Psoas muscle (tissue), 8 donors: Measurements from ENCODE around the gene PLXNB2. TPM values are rescaled to one million over a fixed set of nuclear protein-coding genes. Genes with fewer than 3 reads are reported as not detected.

Source experiments
- ATAC-seq, 4 donors: fragments of 200-7000 bp; cut with Tn5 transposase; one replicate each; pipeline ENCODE4 v1.9.1; 2020; ENCODE audit warnings: moderate library complexity in 3 of 4, mild to moderate bottlenecking in 2 of 4
- DNase-seq, 2 donors: peaks; one replicate each; pipeline ENCODE4 v3.0.0-alpha.2; 2020
- H3K27ac ChIP-seq: fragments of 200-600 bp; one replicate; pipeline ENCODE4 v1.8.0; 2022
- H3K27me3 ChIP-seq, 3 donors: fragments of 200-600 bp in 1 of 3; one replicate each; pipeline versions ENCODE4 v1.6.1 to v1.8.0; 2013 to 2022; ENCODE audit warnings: low read length in 2 of 3, mild to moderate bottlenecking in 2 of 3, moderate library complexity in 1 of 3; ENCODE audit not compliant: insufficient read depth in 3 of 3
- H3K36me3 ChIP-seq, 2 donors: fragments of 200-600 bp in 1 of 2; one replicate each; pipeline versions ENCODE4 v1.6.1 to v1.8.0; 2013 to 2022; ENCODE audit warnings: low read depth in 1 of 2, mild to moderate bottlenecking in 1 of 2, moderate library complexity in 1 of 2; ENCODE audit not compliant: insufficient read depth in 1 of 2
- H3K4me1 ChIP-seq: fragments of 200-600 bp; one replicate; pipeline ENCODE4 v1.8.0; 2022
- H3K4me3 ChIP-seq: fragments of 200-600 bp; one replicate; pipeline ENCODE4 v1.8.0; 2022; ENCODE audit warnings: mild to moderate bottlenecking
- H3K9me3 ChIP-seq: fragments of 200-600 bp; one replicate; pipeline ENCODE4 v1.8.0; 2022
- CTCF ChIP-seq: fragments of 200-600 bp; IDR thresholded peaks from one replicate; pipeline ENCODE4 v1.8.0; 2022; ENCODE audit warnings: antibody characterized with exemption
- WGBS, 3 donors: extraction: QIAGEN DNeasy Blood & Tissue Kit; methylation state at CpG; one replicate each; pipeline versions ENCODE4 v1.1.6 to v1.1.7; 2013; 5-methylcytosine and 5-hydroxymethylcytosine counted together
- intact Hi-C, 2 donors: fragments of 100-400 bp; cut with DNase I; formaldehyde crosslinking; loops; one replicate each; pipeline versions ENCODE4 v1.11.0 to v1.14.2; 2022
- polyA plus RNA-seq, 3 donors: library from polyadenylated mRNA; stranded (reverse); fragments of 200-250 nt; gene quantifications; one replicate each; pipeline ENCODE4 v1.2.3, GENCODE V29; 2013
- total RNA-seq, 4 donors: library from RNA; stranded (reverse); fragmentation: NEBNext Ultra II Directional in 2 of 4; extraction: Animal tissue kit (Norgen Biotek cat#: 25700) in 2 of 4; gene quantifications; one replicate each; pipeline versions ENCODE4 v1.2.1 to v1.2.4, GENCODE V29; 2021 to 2023
- donor health status: healthy with polysubstance abuse.
- donor health status: DM: no; HTN: no; CAD: no; lungs with moderate emphysema.
- donor health status: Bipolar disorder and iron deficiency.
- donor health status: healthy.
- donor health status: DM: yes; HTN: yes; CAD: no.
- donor health status: DM: no; HTN: no; CAD: no.
- donor health status: DM: no; HTN: no; CAD: no.
- donor health status: DM: yes; HTN: yes; CAD: no.

PLXNB2 gene
- total and polyA plus RNA-seq, 7 donors = 3.9 to 43.7 (median 13.6) TPM

- no peak for TF ChIP-seq CTCF
- intact Hi-C loops = no loop called here
- Histone ChIP-seq H3K27ac (no peak overlapping the region), H3K4me1 (peaks cover 46% of the 10 kb centered on the region), H3K36me3 (no peaks in the 10 kb centered on the region), H3K9me3 (no peaks in the 10 kb centered on the region), H3K4me3 (no peak overlapping the region), H3K27me3 (peaks cover 0 to 6% (median 0%) of the 10 kb centered on the region in 3 donors)
- ATAC-seq (no peak), DNase-seq (no peak)
- WGBS, 3 donors = 70 to 72% (median 72%) methylated on average over 14 to 17 of the region's 17 CpGs
Observed at GRCh38 chr22:50301581-50301991, 5.9 kb downstream of the PLXNB2 start.

- no peaks in the 10 kb centered on the region for H3K9me3 ChIP-seq
- WGBS, 3 donors = 83 to 86% (median 86%) methylated on average over 14 of the region's 14 CpGs
- H3K4me3 ChIP-seq = peak overlapping the region; percentile 39
- peaks cover 45% of the 10 kb centered on the region for H3K4me1 ChIP-seq
- no peaks in the 10 kb centered on the region for H3K36me3 ChIP-seq
- no peak for ATAC-seq
- no peak overlapping the region for H3K27ac ChIP-seq
- DNase-seq = no peak
- TF ChIP-seq CTCF = no peak
- peaks cover 0 to 5% (median 0%) of the 10 kb centered on the region in 3 donors for H3K27me3 ChIP-seq
- intact Hi-C loops = no loop called here
Observed at GRCh38 chr22:50300620-50301257, 6.7 kb downstream of the PLXNB2 start.

- Histone ChIP-seq H3K36me3 (no peaks in the 10 kb centered on the region), H3K4me1 (peaks cover 37% of the 10 kb centered on the region), H3K27me3 (peaks cover 0 to 5% (median 0%) of the 10 kb centered on the region in 3 donors), H3K4me3 (peak overlapping the region; percentile 39), H3K9me3 (no peaks in the 10 kb centered on the region), H3K27ac (no peak overlapping the region)
- DNase-seq = no peak
- ATAC-seq = no peak
- no peak for TF ChIP-seq CTCF
- 50 to 70% (median 57%) methylated on average over 63 to 93 of the region's 93 CpGs for WGBS, 3 donors
- intact Hi-C loops = no loop called here
Observed at GRCh38 chr22:50299785-50300619, 7.4 kb downstream of the PLXNB2 start.

GRCh38 chr22:50298937-50299784, 8.3 kb downstream of the PLXNB2 start:
- peak overlapping the region; percentile 39 for H3K4me3 ChIP-seq
- no peaks in the 10 kb centered on the region for H3K9me3 ChIP-seq
- intact Hi-C loops = no loop called here
- H3K27ac ChIP-seq = no peak overlapping the region
- 49 to 62% (median 57%) methylated on average over 29 to 59 of the region's 59 CpGs for WGBS, 3 donors
- no peak for TF ChIP-seq CTCF
- H3K4me1 ChIP-seq = peaks cover 29% of the 10 kb centered on the region
- H3K27me3 ChIP-seq = peaks cover 0 to 5% (median 0%) of the 10 kb centered on the region in 3 donors
- DNase-seq (no peak), ATAC-seq (no peak)
- no peaks in the 10 kb centered on the region for H3K36me3 ChIP-seq
